Lung microvascular endothelial cell (primary cell): Measurements from ENCODE around the gene AMBRA1. TPM values are rescaled to one million over a fixed set of nuclear protein-coding genes. Genes with fewer than 3 reads are reported as not detected.

Experiments used
- DNase-seq, 2 donors: peaks; one replicate each; pipeline versions ENCODE4 v3.0.0 to v3.0.0-alpha.2; 2010; ENCODE audit warnings: low read depth in 2 of 2
- total RNA-seq: library from RNA; depleted of rRNA; stranded (reverse); fragments of >200 nt; gene quantifications from 2 replicates; pipeline ENCODE4 v1.2.1, GENCODE V29; 2014

The AMBRA1 gene
- total RNA-seq, 1 donor from 2014 or later = 15.3 TPM

DNA sequence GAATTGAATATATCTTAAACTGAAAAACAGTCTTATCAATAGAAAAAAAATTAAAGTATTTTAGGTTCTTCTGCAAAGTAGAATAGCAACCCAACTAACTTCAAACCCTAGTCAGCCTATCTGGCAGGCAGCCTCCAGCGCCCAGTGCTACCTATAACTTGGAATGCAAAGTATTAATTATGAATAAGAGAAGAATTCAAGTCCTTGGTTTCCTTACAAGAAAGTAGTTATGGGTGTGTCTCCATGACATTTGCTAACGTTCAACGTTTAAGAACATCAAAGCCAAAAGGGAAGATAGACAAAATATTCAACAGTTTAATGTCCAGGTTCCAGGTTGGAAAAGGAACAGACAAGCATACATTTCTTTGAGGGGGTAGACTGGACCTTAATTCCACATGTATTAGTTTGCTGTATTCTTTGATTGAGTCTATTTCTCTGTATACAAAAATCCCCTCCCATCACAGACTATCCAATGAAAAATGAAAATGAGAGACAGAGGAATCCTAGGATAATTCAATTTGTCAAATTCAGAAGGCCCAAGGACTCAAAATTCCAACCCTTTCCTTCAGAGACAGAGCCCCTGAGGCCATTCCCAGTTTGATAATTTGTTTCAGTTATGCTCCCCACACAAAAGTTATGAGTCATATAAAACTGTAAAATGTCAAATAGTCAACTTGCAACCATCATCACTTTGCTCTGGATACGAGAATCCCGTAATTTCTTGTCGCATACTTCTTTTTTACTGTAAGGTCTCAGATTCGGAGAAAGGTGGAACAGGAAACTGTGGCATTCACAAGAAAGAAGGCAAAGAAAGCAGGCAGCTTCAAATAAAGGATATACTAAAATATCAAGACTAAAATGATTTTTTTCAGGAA is 118.5 kb downstream of the AMBRA1 start:
- no peak for DNase-seq

DNA sequence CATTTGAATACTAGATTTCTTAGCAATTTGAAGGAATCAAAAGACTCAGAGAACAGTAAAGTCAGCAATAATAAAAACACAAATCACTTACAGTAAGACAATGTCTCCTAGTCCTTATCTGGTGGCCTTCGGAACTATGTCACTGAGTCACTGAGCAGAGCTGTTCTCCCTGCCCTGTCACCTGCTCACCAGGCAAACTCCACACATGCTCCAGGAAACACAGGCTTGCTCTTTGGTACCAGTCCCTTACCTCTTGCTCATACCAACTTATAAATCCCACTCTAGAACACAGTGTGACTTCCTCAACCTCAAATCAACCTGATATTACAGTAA is 121.2 kb downstream of the AMBRA1 start:
- peak; percentile 4 to 13 for DNase-seq

DNA sequence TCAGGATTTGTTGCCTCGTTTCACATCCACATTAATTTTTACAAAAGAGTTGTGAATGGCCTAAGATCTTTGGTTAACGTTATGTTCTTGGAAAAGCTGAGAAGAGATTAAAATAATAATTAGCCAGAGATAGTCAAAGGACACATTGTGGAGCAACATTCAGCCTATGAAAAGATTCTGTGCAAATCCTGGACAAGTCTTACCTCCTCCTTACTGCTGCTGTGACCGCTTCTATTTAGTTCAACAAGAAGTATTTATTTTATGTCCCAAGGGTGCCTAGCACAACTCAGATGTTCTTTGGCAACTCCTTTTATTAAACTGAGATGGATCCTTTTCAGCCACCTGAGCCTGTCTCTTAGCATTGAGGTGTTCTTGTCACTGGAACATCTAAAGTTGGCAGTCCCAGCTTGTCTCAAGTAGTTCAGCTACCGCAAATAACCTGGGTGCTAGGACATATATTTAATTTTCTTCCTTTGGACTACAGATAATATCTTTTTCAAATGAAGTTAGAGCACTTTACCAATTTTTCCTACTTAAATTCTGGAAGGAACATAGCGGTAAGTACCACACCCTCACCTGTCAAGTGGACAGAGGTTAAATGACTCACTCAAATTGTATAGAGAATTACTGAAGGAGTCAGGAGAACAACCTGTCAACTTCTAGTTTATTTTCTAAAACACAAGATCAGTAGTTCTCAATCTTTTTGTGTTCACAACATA is 121.7 kb downstream of the AMBRA1 start:
- no peak for DNase-seq

DNA sequence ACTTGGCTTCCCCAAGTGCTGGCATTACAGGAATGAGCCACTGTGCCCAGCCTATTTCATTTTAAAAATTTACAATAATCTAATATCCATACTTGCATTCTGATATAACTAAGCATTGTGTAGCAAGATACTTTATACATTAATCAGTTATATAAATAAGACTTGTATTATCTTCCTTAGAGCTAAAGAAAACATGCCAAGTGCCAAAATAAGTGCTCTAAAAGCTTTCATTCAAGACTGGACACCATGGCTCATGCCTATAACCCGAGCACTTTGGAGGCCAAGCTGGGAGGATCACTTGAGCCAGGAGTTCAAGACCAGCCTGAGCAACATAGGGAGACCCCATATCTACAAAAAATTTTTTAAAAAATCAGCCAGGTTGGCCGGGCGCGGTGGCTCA is 123.9 kb downstream of the AMBRA1 start:
- no peak for DNase-seq

DNA sequence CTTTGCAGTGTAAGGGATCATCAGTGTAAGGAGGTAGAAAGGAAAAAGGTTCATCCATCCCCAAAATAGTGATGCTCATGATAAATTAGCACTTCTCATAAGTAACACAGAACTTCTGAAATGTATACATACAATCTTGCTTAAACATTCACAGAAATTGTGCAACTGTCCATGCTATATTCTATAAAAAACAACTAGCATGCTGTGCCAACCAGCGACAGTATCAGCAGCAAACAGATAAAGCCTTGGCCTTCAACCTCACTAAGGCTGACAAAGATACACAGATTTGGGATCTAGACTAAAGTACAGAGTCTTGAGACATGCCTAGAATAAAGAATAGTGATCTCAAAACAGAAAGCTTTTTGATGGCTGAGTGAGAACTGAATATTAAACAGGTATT is 128.1 kb downstream of the AMBRA1 start:
- DNase-seq = no peak

DNA sequence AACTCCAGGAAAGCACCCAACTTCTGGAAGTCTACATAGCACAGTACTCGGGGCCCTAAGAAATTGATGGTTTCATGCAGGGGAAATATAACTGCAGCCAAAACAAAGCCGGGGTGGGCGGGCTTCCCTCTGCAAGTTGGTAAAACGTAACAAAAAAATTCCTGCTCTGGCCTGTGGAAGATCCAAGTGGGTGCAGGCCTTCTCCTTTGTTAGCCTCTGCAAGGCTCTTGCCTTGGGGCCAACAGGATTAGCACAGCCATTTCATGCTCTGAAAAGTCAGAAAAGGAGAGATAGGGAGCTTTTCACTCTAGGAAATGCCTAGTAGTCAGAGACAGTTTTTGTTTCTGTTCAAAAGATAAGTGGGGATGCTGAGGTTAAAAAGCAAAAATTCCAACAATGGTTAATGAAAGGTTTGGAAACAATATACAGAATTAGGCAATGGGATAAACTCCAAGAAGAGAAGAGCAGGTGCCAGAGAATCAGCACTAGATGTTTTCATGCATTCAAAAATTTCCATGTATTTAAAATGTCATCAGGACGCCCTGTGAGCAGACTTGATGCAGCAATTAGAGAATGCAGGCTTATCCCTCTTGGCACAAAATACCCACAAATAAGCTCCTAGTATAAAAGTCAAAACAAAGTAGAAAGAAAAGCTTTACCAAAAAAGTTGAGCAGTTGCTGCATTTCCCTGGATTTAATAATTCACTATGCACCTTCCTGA is 130.0 kb downstream of the AMBRA1 start:
- DNase-seq = no peak

DNA sequence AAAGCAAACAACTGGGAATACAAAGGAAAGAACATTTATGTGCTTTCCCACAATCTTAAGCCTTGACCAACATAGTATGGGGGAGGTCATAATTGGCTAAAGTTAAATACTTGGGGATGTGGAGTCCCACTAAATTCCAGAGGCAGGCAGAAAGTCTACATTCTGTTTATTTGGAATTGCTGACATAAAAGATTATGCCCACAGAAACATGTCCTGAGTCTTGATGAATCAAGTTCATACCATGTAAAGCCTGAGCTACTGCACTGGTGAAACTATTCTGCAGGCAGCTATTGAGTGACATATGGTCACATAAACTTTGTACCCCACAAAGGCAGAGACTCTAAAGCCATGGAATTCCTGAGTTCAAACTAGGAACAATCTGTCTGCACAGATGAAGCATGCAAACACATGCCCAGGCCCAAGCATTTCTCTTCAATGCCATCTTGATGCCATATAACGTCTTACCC is 132.3 kb downstream of the AMBRA1 start:
- peak in 1 of 2 donors; percentile 58 for DNase-seq

DNA sequence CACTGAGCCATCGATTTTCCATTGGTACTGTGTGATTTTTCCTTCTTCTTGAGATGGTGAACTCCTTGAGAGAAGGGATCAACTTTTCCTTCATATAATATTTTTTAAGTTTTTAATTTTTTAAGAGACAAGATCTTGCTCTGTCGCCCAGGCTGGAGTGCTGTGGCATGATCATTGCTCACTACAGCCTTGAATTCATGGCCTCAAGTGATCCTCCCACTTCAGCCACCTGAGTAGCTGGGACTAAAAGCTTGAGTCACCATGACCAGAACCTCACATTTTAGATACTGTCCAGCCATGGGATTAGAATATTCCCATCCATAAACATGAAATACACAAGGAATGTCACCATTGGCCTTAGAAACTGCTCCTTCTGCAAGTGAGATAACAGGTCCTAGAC is 135.3 kb downstream of the AMBRA1 start:
- no peak for DNase-seq

DNA sequence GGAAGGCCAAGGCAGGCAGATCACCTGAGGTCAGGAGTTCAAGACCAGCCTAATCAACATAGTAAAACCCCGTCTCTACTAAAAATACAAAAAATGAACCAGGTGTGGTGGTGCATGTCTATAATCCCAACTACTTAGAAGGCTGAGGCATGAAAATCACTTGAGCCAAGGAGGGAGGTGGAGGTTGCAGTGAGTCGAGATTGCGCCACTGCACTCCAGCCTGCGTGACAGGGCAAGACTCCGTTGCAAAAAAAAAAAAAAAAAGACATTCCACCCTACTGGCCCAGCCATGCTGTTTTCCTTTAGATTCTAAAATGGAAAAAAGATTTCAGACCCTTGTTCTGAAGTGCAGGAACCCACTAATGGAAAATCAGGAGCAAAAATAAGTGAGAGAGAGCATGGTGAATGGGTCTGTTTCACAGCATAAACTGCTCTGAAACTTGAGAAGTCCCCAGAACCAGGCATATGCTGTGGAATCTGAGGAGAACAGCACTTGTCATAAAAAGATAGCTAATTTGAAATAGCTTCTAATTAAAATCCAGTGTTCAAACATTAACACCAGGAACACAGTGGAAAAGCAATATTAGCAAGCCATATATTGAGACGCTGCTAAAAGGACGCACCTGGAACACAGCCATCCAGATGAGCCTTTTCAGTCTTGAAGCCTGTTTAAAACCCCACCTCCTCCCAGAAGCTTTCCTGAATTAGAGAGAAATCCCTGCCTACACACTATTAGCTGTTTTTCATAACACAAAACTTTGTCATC is 136.0 kb downstream of the AMBRA1 start:
- DNase-seq = no peak

DNA sequence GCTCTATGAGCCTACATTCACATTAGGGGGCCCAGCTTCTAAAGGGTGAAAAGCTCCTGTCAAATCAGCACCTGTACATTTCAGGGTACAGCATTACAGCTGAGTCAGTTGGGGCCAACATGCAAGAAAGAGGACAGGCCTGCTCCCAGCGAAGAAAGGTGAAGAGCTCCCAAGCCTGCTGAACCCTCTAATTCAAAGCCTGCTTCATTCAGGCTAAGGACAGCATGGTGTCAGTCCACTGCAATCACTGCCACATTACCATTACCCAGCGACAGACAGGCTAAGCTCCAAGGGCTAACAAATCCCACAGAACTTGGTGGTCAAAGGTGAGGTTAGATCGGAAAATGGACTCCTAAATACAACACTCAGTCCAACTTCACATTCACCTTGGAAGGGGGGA is 136.8 kb downstream of the AMBRA1 start:
- DNase-seq = no peak

DNA sequence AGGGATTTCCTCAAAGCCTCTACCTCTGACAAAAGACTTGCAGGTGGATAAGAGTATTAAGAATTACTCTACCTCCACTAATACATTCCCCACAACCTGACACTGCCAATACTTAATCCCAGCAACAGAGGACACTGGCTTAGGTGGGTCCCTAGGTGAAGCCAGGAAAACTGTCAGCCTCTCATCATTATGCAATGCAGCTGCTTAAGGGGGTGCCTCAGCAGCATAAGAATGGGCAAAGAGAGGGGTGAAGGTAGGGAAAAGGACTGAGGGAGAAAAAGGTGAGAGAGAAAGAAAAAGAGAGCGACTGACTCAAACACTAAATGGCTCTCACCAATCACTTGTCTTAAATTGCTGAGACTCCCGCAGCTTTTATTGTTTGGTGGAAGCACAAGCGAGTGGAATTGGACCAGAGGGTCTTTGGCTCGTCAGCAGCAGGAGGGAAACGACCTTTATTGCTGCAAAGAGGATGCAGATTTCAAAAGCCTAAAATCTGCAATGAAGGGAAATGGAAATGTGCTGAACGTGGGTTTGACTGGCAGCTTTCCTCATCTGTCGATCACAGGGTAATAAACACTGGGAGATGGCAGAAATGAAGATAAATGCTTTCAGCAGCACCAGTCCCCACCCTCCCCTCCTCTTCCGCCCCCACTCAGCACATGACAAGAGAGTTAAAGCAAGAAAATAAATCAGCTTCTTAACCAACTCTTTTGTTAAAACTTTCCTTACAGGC is 137.4 kb downstream of the AMBRA1 start:
- DNase-seq = no peak

DNA sequence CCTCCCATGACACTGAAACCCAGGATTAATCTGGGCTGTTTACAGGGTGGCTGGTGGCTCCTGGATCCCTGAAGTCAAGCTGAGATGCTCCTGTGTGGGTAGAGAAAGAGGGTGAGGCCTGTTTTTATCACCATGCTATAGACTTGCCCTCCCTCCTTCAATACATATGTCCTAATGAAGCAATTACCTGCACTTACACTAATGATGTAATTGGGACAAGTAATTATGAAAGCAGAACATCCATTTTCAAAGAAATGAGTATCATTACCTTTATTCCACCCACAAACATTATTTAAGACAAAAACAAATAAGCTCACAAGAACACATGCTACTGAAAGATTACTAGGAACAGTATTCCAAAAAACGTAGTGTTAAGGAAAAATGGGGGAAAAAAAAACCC is 138.0 kb downstream of the AMBRA1 start:
- no peak for DNase-seq

DNA sequence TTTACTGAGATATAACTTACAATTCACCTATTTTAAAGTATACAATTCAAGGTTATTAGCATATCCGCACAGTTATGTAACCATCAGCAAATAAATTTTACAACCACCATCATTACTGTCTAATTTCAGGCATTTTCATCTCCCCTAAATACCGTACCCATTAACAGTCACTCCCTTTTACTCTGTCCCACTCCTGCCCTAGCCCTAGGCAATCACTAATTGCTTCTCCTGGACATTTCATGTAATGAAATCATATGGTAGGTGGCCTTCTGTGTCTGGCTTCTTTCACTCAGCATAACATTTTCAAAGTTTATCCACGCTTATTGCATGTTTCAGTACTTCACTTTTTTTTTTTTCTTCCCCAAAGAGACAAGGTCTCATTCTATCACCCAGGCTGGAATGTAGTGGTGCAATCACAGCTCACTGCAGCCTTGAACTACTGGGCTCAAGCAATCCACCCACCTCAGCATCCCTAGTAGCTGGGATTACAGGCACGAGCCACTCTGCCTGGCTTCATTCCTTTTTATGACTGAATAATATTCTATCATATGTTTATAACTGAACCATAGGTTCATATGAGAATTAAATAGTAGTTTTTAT is 140.8 kb downstream of the AMBRA1 start:
- no peak for DNase-seq

DNA sequence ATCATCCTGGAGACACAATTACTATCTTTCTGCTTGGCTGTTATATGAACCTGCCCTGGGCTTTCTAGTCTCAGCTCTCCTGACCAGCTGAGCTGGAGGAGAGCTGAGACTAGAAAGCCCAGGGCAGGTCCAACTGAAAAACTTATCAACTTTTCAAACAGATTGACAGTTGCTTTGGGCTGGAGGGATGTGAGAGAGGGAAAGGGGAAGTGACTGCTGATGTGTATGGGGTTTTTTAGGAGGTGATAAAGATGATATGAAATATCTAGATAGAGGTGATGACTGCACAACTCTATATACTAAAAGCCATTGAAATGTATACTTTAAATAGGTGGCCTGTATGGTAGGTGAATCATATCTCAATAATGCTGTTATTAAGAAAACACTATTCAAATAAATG is 142.1 kb downstream of the AMBRA1 start:
- DNase-seq = no peak

DNA sequence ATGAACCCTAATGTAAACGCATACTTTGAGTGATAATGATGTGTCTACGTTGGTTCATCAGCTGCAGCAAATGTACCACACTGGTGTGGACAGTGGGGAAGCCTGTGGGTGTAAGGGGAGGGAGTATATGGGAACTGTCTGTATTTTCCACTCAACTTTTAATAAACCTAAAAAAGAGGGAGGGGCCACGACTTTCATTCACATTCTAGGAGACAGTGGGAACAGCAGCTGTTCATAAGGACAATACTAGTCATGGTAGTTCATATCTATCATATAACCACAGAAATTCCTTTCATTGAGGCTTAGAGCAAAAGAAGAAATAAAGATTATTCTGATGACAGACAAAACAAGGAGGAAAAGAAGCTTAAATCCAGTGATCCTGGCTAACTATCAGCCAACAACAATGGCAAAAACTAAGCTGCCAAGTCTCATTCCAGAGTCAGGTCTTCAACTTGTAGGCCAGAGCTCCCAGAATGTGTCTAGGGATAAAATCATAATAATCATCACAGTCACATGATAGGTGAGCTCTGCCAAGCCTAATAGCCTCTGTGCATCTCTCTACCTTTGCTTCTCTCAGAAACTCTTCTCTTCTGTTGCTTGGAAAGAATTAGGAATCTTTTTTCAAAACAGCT is 142.9 kb downstream of the AMBRA1 start:
- peak; percentile 25 to 34 for DNase-seq

DNA sequence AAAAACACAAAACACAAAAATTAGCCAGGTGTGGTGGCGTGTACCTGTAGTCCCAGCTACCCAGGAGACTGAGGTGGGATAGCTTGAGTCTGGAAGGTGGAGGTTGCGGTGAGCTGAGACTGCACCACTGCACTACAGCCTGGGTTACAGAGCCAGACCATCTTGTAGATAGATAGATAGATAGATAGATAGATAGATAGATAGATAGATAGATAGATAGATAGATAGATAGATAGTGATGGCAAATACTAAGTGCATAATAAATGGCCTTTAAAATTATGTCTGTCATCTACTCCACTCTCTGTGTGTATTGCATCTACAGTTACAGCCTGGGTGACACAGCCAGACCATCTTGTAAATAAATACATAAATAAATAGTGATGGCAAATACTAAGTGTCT is 146.3 kb downstream of the AMBRA1 start:
- no peak for DNase-seq

DNA sequence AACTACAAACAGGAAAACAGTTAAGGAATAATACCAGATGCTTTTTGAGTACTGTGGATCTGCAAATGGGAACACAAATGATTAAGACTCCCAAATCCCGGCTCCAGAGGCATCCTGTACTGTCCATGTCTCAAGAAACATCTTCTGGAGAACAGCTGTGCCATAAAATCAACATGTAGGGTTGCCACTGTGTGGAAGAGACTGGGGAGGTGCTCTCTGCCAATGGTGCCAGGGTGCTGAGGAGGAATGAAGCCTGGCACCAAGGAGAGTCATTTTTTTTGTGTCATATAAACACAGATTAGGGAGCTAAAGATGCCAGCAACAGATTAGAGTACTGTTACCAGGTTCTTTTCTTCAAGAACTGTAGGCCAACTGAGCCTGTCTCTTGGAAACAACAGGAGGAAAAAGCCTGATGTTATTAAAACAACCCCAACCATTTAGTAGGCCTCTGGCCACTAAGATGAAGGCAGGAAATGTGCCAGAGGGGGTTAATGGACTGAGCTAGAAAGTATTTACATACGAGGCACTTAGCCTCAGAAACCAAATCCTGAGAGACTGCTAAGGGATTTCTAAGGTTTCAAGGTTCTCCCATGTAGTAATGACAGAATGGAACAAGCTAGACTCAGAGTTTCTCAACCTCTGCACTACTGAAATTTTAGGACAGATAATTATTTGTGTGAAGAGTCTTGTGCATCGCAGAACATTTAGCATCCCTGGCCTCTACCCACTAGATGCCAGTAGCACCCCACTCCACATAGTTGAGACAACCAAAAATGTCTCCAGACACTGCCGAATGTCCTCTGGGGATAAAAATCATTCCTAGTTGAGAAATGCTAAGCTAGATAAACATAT is 147.7 kb downstream of the AMBRA1 start:
- no peak for DNase-seq

DNA sequence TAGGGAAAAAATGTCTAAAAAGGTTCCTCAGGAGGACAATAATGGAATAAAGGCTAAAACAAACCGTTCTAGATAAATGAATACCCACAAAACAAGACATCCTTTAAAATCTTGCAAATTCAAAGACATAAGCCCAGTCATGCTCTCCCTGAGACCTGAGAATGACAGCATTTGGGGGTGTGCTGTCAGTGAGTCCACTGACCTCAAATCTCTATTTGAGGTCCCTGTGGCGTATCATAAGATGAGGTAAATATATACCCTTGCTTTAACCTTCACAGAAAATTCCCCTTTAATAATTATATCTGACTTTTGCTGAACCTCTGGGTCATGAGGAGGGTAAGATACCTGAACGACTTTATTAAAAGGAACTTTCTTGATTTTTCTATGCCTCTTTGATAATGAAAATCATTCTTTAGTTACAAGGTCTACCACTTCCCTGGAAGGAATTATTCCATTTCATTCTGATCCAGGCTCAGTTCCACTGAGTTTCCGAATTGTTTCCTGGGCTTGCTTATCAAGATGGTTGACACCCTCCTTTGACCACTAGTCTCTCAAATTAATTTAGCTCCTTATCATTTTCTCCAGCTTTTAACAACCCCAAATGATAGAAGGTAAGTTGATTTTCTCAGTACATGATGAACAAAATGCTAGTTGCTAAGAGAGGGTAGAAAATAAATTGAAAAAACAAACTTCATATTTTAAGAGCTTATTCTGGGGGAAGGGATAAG is 148.5 kb downstream of the AMBRA1 start:
- no peak for DNase-seq
